GM18870 (cell line): Measurements from ENCODE around the gene AGXT.

ENCODE experiments used
- ATAC-seq: cut with Tn5 transposase; IDR thresholded peaks from one replicate; pipeline ENCODE4 v1.9.1; 2021; ENCODE audit warnings: moderate library complexity; ENCODE audit not compliant: unreplicated experiment

The AGXT gene

GRCh38 chr2:240884221-240884620, 15.6 kb downstream of the AGXT start:
- ATAC-seq, result no peak

GRCh38 chr2:240884745-240885144, 16.1 kb downstream of the AGXT start:
- no peak for ATAC-seq

GRCh38 chr2:240885566-240885965, 16.9 kb downstream of the AGXT start:
- no peak for ATAC-seq

- ATAC-seq, result no peak
Measured at GRCh38 chr2:240886023-240886565, 17.5 kb downstream of the AGXT start.

GRCh38 chr2:240886678-240887609, 18.3 kb downstream of the AGXT start:
- no peak for ATAC-seq

GRCh38 chr2:240887631-240888030, 19.0 kb downstream of the AGXT start:
- ATAC-seq, result no peak

- ATAC-seq, result no peak
Measured at GRCh38 chr2:240888130-240888889, 19.7 kb downstream of the AGXT start.

- ATAC-seq, result no peak
Measured at GRCh38 chr2:240888890-240889573, 20.4 kb downstream of the AGXT start.

- ATAC-seq, result no peak
Measured at GRCh38 chr2:240889601-240890560, 21.3 kb downstream of the AGXT start.

- ATAC-seq, result no peak
Measured at GRCh38 chr2:240890691-240891090, 22.1 kb downstream of the AGXT start.

GRCh38 chr2:240891492-240892340, 23.1 kb downstream of the AGXT start:
- no peak for ATAC-seq

GRCh38 chr2:240892356-240892755, 23.7 kb downstream of the AGXT start:
- no peak for ATAC-seq

- ATAC-seq, result no peak
Measured at GRCh38 chr2:240892925-240893324, 24.3 kb downstream of the AGXT start.

- ATAC-seq, result no peak
Measured at GRCh38 chr2:240893363-240893844, 24.8 kb downstream of the AGXT start.

GRCh38 chr2:240894006-240894405, 25.4 kb downstream of the AGXT start:
- no peak for ATAC-seq

- ATAC-seq, result no peak
Measured at GRCh38 chr2:240894836-240895558, 26.4 kb downstream of the AGXT start.

GRCh38 chr2:240895656-240896388, 27.2 kb downstream of the AGXT start, which contains the start of gene MAB21L4:
MAB21L4 (minus strand) TSS chr2:240896156; CDS start chr2:240895997, 159 bp downstream.
- no peak for ATAC-seq
